SU-DHL-6 (cell line): Measurements from ENCODE around the gene SLC47A1.

Source experiments
- H2AFZ ChIP-seq: fragments of 200-600 bp; sonication (generic); 2 replicates; pipeline ENCODE4 v1.6.1; 2014; ENCODE audit warnings: low read depth, mild to moderate bottlenecking, moderate library complexity, mixed read lengths, antibody characterized with exemption, low read length; ENCODE audit not compliant: severe bottlenecking
- H3F3A ChIP-seq: fragments of 200-600 bp; shearing (Covaris generic); 2 replicates; pipeline ENCODE4 v1.6.0; 2016; ENCODE audit warnings: antibody characterized with exemption, mild to moderate bottlenecking; ENCODE audit not compliant: insufficient read depth
- H3K27ac ChIP-seq: fragments of 200-600 bp; sonication (generic); 2 replicates; pipeline ENCODE4 v1.5.1; 2016; ENCODE audit warnings: low read depth, mild to moderate bottlenecking, low read length, moderate library complexity, mixed read lengths
- H3K27me3 ChIP-seq: fragments of 200-600 bp; sonication (generic), shearing (Covaris generic); 2 replicates; pipeline ENCODE4 v1.6.0; 2014; ENCODE audit warnings: mild to moderate bottlenecking, low read length
- H3K36me3 ChIP-seq: fragments of 200-600 bp; sonication (generic); 2 replicates; pipeline ENCODE4 v1.6.1; 2014; ENCODE audit warnings: mild to moderate bottlenecking, low read length, mixed read lengths
- H3K4me2 ChIP-seq: fragments of 300-600, 200-600 bp; shearing (Covaris generic), sonication (generic); 2 replicates; pipeline ENCODE4 v1.6.0; 2014; ENCODE audit warnings: low read length, low read depth, mild to moderate bottlenecking; ENCODE audit not compliant: poor library complexity, severe bottlenecking
- H3K4me3 ChIP-seq: fragments of 200-600 bp; sonication (generic); 2 replicates; pipeline ENCODE4 v1.5.1; 2014; ENCODE audit warnings: antibody characterized with exemption, low read length, mild to moderate bottlenecking, mixed read lengths; ENCODE audit not compliant: insufficient read depth, poor library complexity, severe bottlenecking
- H3K79me2 ChIP-seq: fragments of 200-600 bp; sonication (generic); 2 replicates; pipeline ENCODE4 v1.6.1; 2014; ENCODE audit warnings: mild to moderate bottlenecking, low read length, moderate library complexity; ENCODE audit not compliant: insufficient read depth
- H3K9ac ChIP-seq: fragments of 200-600 bp; sonication (generic); 2 replicates; pipeline ENCODE4 v1.7.0; 2014; ENCODE audit warnings: mild to moderate bottlenecking, low read length
- H3K9me2 ChIP-seq: fragments of 200-600 bp; sonication (generic); replicated peaks from 2 replicates; pipeline ENCODE4 v1.6.1; 2014; ENCODE audit warnings: low read length; ENCODE audit not compliant: insufficient read depth
- H3K9me3 ChIP-seq: fragments of 200-600 bp; sonication (generic); 2 replicates; pipeline ENCODE4 v1.6.1; 2014; ENCODE audit warnings: low read length, mixed read lengths; ENCODE audit not compliant: insufficient read depth
- H4K20me1 ChIP-seq: fragments of 200-600 bp; sonication (generic); 2 replicates; pipeline ENCODE4 v1.6.1; 2014; ENCODE audit warnings: low read depth, mild to moderate bottlenecking, antibody characterized with exemption, low read length, moderate library complexity, mixed read lengths
- EZH2phosphoT487 ChIP-seq: fragments of 200-600 bp; sonication (generic), shearing (Covaris generic); conservative IDR thresholded peaks from 2 replicates; pipeline ENCODE4 v1.6.1; 2018; ENCODE audit warnings: mild to moderate bottlenecking, antibody characterized with exemption, low read length, moderate library complexity, mixed read lengths
- TF ChIP-seq, protein P1 (sequence below): fragments of 200-600 bp; sonication (generic); IDR thresholded peaks from one replicate; pipeline ENCODE4 v1.5.1; 2017; ENCODE audit warnings: antibody characterized with exemption, mild to moderate bottlenecking, low read length, moderate library complexity; ENCODE audit not compliant: insufficient read depth, poor library complexity, severe bottlenecking

The SLC47A1 gene

DNA sequence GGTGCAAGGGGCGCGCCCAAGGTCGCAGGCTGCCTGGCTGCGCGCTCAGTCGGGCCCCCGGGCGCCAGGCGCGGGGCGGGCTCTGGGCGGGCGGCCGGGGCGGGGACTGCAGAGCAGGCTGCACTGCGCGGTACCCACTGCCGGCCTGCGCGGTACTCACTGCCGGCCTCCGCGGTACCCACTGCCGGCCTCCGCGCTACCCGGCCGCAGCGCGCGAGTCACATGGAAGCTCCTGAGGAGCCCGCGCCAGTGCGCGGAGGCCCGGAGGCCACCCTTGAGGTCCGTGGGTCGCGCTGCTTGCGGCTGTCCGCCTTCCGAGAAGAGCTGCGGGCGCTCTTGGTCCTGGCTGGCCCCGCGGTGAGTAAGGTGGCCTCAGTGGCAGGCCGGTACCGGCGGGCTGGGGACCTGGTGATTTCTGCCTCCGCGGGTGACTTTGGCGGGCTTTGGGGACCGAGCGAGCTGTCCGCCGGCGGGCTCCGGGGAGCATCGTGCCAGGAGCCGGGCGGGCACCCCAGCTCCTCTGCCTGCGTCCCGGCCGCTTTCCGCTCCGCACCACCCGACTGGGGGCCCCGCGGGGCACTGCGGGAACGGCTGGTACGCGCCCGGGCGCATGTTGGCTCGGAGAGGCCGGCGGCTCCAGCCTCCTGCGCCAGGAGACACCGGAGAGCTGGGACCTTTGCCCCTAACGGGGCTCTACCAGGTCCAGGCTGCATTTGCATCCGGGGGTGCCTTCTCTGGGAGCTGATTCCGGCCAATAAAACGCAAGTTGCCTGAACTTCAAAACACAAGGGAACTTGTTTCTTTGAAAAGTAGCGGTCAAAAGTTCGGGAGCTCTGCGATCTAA lies at the start of gene SLC47A1:
TSS of gene SLC47A1 (plus strand) at position 137 of the 844 bp plus-strand sequence. CDS start at position 223, 86 bp downstream.
- Histone ChIP-seq H3K36me3 (no peaks in the 10 kb centered on the region), H3K79me2 (no peaks in the 10 kb centered on the region), H2AFZ (no peak within 1 kb of the TSS), H3K4me3 (no peak within 1 kb of the TSS), H3F3A (no peaks in the 10 kb centered on the region), H3K27me3 (no peaks in the 10 kb centered on the region), H3K9me2 (no peaks in the 10 kb centered on the region), H3K9me3 (no peaks in the 10 kb centered on the region), H4K20me1 (no peaks in the 10 kb centered on the region), H3K9ac (no peak within 1 kb of the TSS), H3K4me2 (no peak within 1 kb of the TSS), H3K27ac (no peak within 1 kb of the TSS)
- TF ChIP-seq, protein P1, sequence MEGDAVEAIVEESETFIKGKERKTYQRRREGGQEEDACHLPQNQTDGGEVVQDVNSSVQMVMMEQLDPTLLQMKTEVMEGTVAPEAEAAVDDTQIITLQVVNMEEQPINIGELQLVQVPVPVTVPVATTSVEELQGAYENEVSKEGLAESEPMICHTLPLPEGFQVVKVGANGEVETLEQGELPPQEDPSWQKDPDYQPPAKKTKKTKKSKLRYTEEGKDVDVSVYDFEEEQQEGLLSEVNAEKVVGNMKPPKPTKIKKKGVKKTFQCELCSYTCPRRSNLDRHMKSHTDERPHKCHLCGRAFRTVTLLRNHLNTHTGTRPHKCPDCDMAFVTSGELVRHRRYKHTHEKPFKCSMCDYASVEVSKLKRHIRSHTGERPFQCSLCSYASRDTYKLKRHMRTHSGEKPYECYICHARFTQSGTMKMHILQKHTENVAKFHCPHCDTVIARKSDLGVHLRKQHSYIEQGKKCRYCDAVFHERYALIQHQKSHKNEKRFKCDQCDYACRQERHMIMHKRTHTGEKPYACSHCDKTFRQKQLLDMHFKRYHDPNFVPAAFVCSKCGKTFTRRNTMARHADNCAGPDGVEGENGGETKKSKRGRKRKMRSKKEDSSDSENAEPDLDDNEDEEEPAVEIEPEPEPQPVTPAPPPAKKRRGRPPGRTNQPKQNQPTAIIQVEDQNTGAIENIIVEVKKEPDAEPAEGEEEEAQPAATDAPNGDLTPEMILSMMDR = no peak
- no peak for TF ChIP-seq EZH2phosphoT487

- Histone ChIP-seq H3K9ac (no peak overlapping the region), H3K9me2 (no peaks in the 10 kb centered on the region), H3F3A (no peaks in the 10 kb centered on the region), H3K79me2 (no peaks in the 10 kb centered on the region), H3K9me3 (no peaks in the 10 kb centered on the region), H3K27me3 (no peaks in the 10 kb centered on the region), H3K4me3 (no peak overlapping the region), H3K27ac (no peak overlapping the region), H3K4me2 (no peak overlapping the region), H2AFZ (no peak overlapping the region), H4K20me1 (no peaks in the 10 kb centered on the region), H3K36me3 (no peaks in the 10 kb centered on the region)
- TF ChIP-seq, protein P1 = no peak
- no peak for TF ChIP-seq EZH2phosphoT487
Observed at GRCh38 chr17:19485800-19486340, 47.8 kb upstream of the SLC47A1 start.

DNA sequence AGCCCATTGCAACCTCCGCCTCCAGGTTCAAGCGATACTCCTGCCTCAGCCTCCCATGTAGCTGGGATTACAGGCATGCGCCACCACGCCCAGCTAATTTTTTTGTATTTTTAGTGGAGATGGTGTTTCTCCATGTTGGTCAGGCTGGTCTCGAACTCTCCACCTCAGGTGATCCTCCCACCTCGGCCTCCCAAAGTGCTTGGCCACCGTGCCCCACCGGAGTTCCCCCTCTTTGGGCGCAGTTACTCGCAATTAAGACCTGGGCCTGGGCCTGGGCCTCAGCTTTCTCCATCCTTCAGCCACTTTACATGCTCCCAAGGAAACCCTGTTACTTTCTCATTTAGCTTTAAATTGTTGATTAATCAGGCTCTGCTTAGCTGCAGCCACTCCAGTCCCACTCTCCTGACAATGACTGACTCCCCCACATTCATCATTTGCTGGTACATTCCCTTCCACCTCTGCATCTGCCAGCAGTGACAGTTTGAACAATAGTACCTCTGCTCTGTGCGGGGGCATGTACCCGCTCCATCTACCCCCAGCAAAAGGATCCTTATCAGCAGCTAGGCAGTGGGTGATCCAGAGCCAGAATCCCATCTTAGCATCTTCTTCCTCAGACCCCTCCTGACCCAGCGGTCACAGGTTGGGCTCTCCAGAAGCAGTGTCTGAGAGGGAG lies 47.2 kb upstream of the SLC47A1 start:
- no peak overlapping the region for H3K4me2 ChIP-seq

More for the DNA sequence above, 47.2 kb upstream of the SLC47A1 start:
- no peaks in the 10 kb centered on the region for H3K9me3 ChIP-seq
- no peaks in the 10 kb centered on the region for H3K9me2 ChIP-seq
- no peaks in the 10 kb centered on the region for H3K27me3 ChIP-seq
- H3K79me2 ChIP-seq = no peaks in the 10 kb centered on the region
- no peak overlapping the region for H2AFZ ChIP-seq
- H4K20me1 ChIP-seq = no peaks in the 10 kb centered on the region
- TF ChIP-seq, protein P1 = no peak
- no peak for TF ChIP-seq EZH2phosphoT487
- H3K36me3 ChIP-seq = no peaks in the 10 kb centered on the region
- no peak overlapping the region for H3K9ac ChIP-seq
- H3K4me3 ChIP-seq = no peak overlapping the region
- H3F3A ChIP-seq = no peaks in the 10 kb centered on the region
- no peak overlapping the region for H3K27ac ChIP-seq
